ENCODE measurements around the gene THADA.

DNA sequence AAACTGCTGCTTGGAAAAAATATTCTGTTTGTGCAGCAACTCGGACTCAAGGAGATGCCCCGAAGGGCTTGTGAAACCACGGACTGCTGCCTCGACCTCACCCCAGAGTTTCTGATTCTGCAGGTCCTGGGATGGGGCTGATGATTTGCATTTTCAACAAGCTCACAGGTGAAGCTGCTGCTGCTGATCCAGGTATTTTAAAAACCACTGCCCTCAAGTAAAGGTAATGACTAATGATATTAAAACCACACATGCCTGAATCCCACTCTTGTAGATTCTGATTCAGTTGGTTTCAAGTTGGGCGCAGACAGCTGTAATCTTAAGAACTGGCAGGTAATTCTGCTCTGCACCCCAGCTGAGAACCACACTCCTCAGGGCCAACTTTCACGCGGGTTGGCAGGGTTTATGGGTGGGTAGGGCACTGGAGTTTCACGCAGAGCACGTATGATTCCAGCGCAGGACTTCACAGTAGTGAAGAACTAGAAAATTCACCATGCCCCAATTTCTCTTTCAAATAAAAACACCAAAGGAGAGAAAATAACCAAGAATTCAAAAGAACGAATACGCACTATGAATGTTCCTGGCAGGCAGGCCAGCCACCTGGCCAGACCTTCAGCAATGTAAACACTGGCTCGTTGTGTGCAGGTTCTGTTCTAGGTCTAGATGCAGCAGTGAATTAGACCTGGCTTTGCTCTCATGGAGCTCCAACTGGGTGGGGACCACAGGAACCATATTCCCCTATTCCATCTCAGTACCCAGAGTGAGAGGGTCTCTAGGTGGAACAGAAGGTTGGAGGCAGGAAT lies 294.9 kb downstream of the THADA start:
- TF ChIP-seq ZNF274 (IDR thresholded peaks at IDR 0.05; ENCODE audit: low read length) (no peak), ZNF274 (tag by site-specific recombination; IDR thresholded peaks at IDR 0.05; ENCODE audit: borderline replicate concordance) (no peak), ZFP69B (tag by site-specific recombination; IDR thresholded peaks at IDR 0.05) (no peak), ZBTB1 (tag by site-specific recombination; IDR thresholded peaks at IDR 0.05) (no peak), ZNF221 (tag by site-specific recombination; IDR thresholded peaks at IDR 0.05; ENCODE audit: borderline replicate concordance) (no peak), ZNF558 (tag by site-specific recombination; IDR thresholded peaks at IDR 0.05) (no peak), ZIC2 (tag by site-specific recombination; IDR thresholded peaks at IDR 0.05) (no peak), TCF7L2 (IDR thresholded peaks at IDR 0.05; ENCODE audit: borderline replicate concordance, low read depth, low read length) (no peak), KLF16 (tag by site-specific recombination; IDR thresholded peaks at IDR 0.05) (no peak), ZNF658 (tag by site-specific recombination; IDR thresholded peaks at IDR 0.05) (no peak), ZNF510 (tag by site-specific recombination; IDR thresholded peaks at IDR 0.05; ENCODE audit: insufficient replicate concordance) (no peak), ZNF211 (tag by site-specific recombination; IDR thresholded peaks at IDR 0.05; ENCODE audit: low read depth) (no peak)
- TF ChIP-seq, protein P1, sequence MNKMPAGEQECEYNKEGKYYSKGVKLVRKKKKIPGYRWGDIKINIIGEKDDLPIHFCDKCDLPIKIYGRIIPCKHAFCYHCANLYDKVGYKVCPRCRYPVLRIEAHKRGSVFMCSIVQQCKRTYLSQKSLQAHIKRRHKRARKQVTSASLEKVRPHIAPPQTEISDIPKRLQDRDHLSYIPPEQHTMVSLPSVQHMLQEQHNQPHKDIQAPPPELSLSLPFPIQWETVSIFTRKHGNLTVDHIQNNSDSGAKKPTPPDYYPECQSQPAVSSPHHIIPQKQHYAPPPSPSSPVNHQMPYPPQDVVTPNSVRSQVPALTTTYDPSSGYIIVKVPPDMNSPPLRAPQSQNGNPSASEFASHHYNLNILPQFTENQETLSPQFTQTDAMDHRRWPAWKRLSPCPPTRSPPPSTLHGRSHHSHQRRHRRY (tag by site-specific recombination; IDR thresholded peaks at IDR 0.05) = no peak
- TF ChIP-seq, protein P2, sequence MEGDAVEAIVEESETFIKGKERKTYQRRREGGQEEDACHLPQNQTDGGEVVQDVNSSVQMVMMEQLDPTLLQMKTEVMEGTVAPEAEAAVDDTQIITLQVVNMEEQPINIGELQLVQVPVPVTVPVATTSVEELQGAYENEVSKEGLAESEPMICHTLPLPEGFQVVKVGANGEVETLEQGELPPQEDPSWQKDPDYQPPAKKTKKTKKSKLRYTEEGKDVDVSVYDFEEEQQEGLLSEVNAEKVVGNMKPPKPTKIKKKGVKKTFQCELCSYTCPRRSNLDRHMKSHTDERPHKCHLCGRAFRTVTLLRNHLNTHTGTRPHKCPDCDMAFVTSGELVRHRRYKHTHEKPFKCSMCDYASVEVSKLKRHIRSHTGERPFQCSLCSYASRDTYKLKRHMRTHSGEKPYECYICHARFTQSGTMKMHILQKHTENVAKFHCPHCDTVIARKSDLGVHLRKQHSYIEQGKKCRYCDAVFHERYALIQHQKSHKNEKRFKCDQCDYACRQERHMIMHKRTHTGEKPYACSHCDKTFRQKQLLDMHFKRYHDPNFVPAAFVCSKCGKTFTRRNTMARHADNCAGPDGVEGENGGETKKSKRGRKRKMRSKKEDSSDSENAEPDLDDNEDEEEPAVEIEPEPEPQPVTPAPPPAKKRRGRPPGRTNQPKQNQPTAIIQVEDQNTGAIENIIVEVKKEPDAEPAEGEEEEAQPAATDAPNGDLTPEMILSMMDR (tag by site-specific recombination; IDR thresholded peaks at IDR 0.05) = no peak
- TF ChIP-seq, protein P3, sequence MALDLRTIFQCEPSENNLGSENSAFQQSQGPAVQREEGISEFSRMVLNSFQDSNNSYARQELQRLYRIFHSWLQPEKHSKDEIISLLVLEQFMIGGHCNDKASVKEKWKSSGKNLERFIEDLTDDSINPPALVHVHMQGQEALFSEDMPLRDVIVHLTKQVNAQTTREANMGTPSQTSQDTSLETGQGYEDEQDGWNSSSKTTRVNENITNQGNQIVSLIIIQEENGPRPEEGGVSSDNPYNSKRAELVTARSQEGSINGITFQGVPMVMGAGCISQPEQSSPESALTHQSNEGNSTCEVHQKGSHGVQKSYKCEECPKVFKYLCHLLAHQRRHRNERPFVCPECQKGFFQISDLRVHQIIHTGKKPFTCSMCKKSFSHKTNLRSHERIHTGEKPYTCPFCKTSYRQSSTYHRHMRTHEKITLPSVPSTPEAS (tag by site-specific recombination; IDR thresholded peaks at IDR 0.05) = no peak

All from HEK293 (cell line).